GM23248 (cell line): Measurements from ENCODE around the gene COL27A1. TPM values are rescaled to one million over a fixed set of nuclear protein-coding genes. Genes with fewer than 3 reads are reported as not detected.

ENCODE experiments used
- DNase-seq: peaks from one replicate; pipeline ENCODE4 v3.0.0-alpha.2; 2015
- H2AFZ ChIP-seq: fragments of 200-600 bp; sonication (generic); 2 replicates; pipeline ENCODE4 v1.6.1; 2016; ENCODE audit warnings: antibody characterized with exemption
- H3F3A ChIP-seq: fragments of 200-600 bp; sonication (generic); 2 replicates; pipeline ENCODE4 v1.6.1; 2016; ENCODE audit warnings: mild to moderate bottlenecking, antibody characterized with exemption, mixed run types; ENCODE audit not compliant: insufficient read depth
- H3K27ac ChIP-seq: fragments of 200-600 bp; sonication (generic); 2 replicates; pipeline ENCODE4 v1.5.1; 2016; ENCODE audit warnings: mild to moderate bottlenecking
- H3K27me3 ChIP-seq: fragments of 200-600 bp; sonication (generic); replicated peaks from 2 replicates; pipeline ENCODE4 v1.6.1; 2016; ENCODE audit warnings: mild to moderate bottlenecking; ENCODE audit not compliant: insufficient read depth
- H3K36me3 ChIP-seq: fragments of 200-600 bp; sonication (generic); 2 replicates; pipeline ENCODE4 v1.6.1; 2016; ENCODE audit warnings: low read depth, mild to moderate bottlenecking
- H3K4me1 ChIP-seq: fragments of 200-600 bp; sonication (generic); 2 replicates; pipeline ENCODE4 v1.6.1; 2016; ENCODE audit warnings: mild to moderate bottlenecking; ENCODE audit not compliant: insufficient read depth
- H3K4me2 ChIP-seq: fragments of 200-600 bp; sonication (generic); one replicate; pipeline ENCODE4 v1.6.1; 2016; ENCODE audit warnings: mild to moderate bottlenecking; ENCODE audit not compliant: unreplicated experiment
- H3K4me3 ChIP-seq: fragments of 200-600 bp; sonication (generic); 2 replicates; pipeline ENCODE4 v1.5.1; 2016; ENCODE audit warnings: mild to moderate bottlenecking
- H3K79me2 ChIP-seq: fragments of 200-600 bp; sonication (generic); 2 replicates; pipeline ENCODE4 v1.6.1; 2016; ENCODE audit warnings: mild to moderate bottlenecking; ENCODE audit not compliant: insufficient read depth
- H3K9ac ChIP-seq: fragments of 200-600 bp; sonication (generic); 2 replicates; pipeline ENCODE4 v1.6.1; 2016; ENCODE audit warnings: mild to moderate bottlenecking
- H3K9me2 ChIP-seq: fragments of 200-600 bp; sonication (generic); 2 replicates; pipeline ENCODE4 v1.6.1; 2016; ENCODE audit warnings: mixed run types, mild to moderate bottlenecking, moderate library complexity; ENCODE audit not compliant: insufficient read depth
- H3K9me3 ChIP-seq: fragments of 200-600 bp; sonication (generic); one replicate; pipeline ENCODE4 v1.6.1; 2017; ENCODE audit warnings: low read depth
- H4K20me1 ChIP-seq: fragments of 200-600 bp; sonication (generic); 2 replicates; pipeline ENCODE4 v1.6.0; 2016; ENCODE audit not compliant: insufficient read depth
- EZH2 ChIP-seq: fragments of 200-600 bp; sonication (generic); IDR thresholded peaks from 2 replicates; pipeline ENCODE4 v1.6.1; 2018; ENCODE audit warnings: antibody characterized with exemption, mild to moderate bottlenecking; ENCODE audit not compliant: insufficient read depth, poor library complexity, severe bottlenecking
- EZH2phosphoT487 ChIP-seq: fragments of 200-600 bp; sonication (generic); IDR thresholded peaks from 2 replicates; pipeline ENCODE4 v1.6.1; 2018; ENCODE audit warnings: antibody characterized with exemption, moderate library complexity, mild to moderate bottlenecking, low read depth; ENCODE audit not compliant: insufficient read depth
- WGBS, 2 experiments: methylation state at CpG; one replicate each; pipeline ENCODE4 v1.1.6; 2015 to 2017; ENCODE audit warnings: low lambda C conversion rate in 2 of 2, low coverage in 1 of 2; ENCODE audit errors: missing lambda C conversion rate in 2 of 2; 5-methylcytosine and 5-hydroxymethylcytosine counted together
- in situ Hi-C: fragments of 300-500 bp; cut with MboI; formaldehyde crosslinking; loops from 2 replicates; pipeline ENCODE4 v1.15.0; 2020
- polyA plus RNA-seq: library from polyadenylated mRNA; unstranded; fragments of >200 nt; fragmentation: Nextera tagmentation; extraction: Ambion mirVana; gene quantifications from 2 replicates; pipeline ENCODE4 v1.2.1, GENCODE V29; 2016
- total RNA-seq: library from RNA; depleted of rRNA; stranded (reverse); fragments of >200 nt; shearing (Covaris generic); gene quantifications from 2 replicates; pipeline ENCODE4 v1.2.3, GENCODE V29; 2014

The COL27A1 gene
- total and polyA plus RNA-seq, 2 experiments from 2014 or later = 1.6 to 2.3 TPM

DNA sequence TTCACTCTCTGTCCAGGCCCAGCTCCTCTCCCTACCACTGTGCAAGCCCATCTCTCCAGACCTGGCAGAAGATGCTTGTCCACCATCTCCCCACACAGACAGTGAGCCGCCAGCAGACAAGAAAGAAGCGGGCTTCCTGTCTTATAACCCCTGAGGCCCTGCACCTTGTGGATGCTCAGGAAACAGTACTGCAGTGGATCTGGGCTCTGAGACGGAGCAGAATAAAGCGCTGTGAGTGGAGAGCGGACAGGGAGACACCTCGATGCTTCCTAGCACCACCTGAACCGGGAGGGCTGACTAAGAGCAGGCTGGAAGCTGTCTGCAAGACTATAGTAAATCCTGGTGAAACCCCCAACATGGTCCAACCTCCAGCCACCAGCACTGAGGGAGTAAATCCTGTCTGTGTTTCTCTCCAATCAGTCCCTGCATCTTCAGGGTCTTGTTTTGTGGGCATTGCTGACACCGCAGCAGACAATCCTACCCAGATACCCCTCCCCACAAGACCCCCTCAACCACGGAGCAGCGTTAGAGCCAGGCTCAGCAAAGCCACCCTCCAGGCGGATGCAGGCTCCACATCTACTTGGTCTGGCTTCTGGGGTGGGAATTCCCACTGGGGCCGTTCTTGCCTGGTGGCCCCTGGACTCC is 193.0 kb downstream of the COL27A1 start:
- Histone ChIP-seq H3K79me2 (no peaks in the 10 kb centered on the region), H3K36me3 (peaks cover 19% of the 10 kb centered on the region; the same call in 1 of the 2 replicates), H3K27me3 (no peaks in the 10 kb centered on the region), H3K4me1 (peaks cover 18% of the 10 kb centered on the region), H3K9ac (peak overlapping the region; percentile 71), H3F3A (peaks cover 18% of the 10 kb centered on the region), H3K4me2 (no peak overlapping the region), H3K9me2 (no peaks in the 10 kb centered on the region), H4K20me1 (no peaks in the 10 kb centered on the region), H3K4me3 (no peak overlapping the region), H2AFZ (peak overlapping the region; percentile 24; the same call in 1 of the 2 replicates), H3K9me3 (no peaks in the 10 kb centered on the region), H3K27ac (peak overlapping the region; percentile 79)
- in situ Hi-C loops = no loop called here
- no peak for DNase-seq
- TF ChIP-seq EZH2phosphoT487 = no peak
- 82 to 86% methylated on average over 12 of the region's 12 CpGs for WGBS, 2 experiments

DNA sequence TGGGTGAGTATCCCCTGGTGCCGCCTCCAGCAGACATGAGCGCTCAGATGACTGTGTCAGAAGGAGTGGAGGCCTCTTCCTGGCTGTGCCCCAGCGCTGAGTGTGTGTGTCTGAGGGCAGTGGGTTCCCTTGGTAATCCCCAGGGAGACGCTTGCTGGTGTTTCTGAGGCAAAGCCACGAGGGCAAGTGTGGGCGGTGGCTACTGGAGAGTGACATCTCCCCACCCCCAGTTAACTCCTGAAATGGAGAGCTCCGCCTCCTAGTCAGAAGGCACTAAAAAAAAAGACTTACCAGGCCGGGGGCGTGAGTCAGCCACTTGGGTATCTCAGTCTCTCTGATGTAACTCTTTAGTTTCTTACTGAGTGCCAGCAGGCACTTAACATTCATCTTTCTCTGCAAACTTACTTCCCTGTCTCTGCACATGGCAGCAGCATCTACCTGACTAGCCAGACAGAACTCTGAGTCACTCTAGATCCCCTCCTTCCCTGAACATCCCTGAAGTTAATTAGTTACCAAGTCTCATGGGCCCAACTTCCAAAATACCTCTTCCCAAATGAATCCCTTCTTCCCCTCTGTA is 193.7 kb downstream of the COL27A1 start:
- in situ Hi-C loops = no loop called here
- no peak overlapping the region for H3K4me2 ChIP-seq

DNA sequence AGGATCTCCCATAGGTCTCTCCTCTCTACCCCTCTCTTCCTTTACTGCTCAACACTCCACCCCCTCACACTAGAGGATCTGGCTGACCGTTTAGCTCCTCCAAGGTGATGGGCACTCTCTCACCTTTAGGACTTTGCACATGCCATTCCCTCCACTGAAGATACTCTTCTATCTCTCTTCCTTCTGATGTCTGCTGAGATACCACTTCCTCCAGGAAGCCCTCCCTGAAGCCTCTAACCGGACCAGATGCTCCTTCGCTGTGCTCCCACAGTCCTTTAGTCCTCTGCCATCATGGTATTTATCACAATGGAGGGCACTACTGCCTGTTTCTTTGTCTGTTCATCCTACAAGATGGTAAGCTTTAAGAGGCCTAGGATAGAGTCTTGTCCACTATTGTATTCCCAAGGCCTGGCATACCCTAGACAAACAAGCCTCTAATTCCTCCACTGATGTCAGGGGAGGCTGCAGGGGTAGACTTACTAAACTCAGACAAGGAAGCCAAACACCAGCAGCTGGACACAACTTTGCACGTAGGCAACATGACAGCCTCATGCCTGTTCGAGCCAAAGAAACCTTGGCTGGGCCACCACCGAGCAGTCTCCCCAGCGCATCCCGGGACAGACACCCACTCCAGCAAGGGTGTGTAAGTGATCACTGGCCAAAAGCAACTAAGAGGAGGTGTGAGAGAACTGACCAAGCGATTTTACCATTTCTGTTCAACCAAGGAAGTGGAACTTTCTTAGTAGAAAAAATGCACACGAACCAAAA is 194.6 kb downstream of the COL27A1 start:
- Histone ChIP-seq H3K79me2 (no peaks in the 10 kb centered on the region), H3F3A (peaks cover 18% of the 10 kb centered on the region), H4K20me1 (no peaks in the 10 kb centered on the region), H2AFZ (no peak overlapping the region), H3K27me3 (no peaks in the 10 kb centered on the region), H3K4me3 (no peak overlapping the region), H3K9ac (peak overlapping the region; percentile 71; the same call in 1 of the 2 replicates), H3K9me3 (no peaks in the 10 kb centered on the region), H3K4me1 (peaks cover 26% of the 10 kb centered on the region), H3K27ac (peak overlapping the region; percentile 79), H3K9me2 (no peaks in the 10 kb centered on the region), H3K4me2 (no peak overlapping the region), H3K36me3 (peaks cover 17% of the 10 kb centered on the region; the same call in 1 of the 2 replicates)
- in situ Hi-C loops = no loop called here
- 56 to 62% methylated on average over 10 of the region's 10 CpGs for WGBS, 2 experiments
- no peak for TF ChIP-seq EZH2phosphoT487
- no peak for TF ChIP-seq EZH2
- no peak for DNase-seq

More for the DNA sequence above, 193.7 kb downstream of the COL27A1 start:
- Histone ChIP-seq H3K79me2 (no peaks in the 10 kb centered on the region), H3K4me1 (peaks cover 24% of the 10 kb centered on the region), H3F3A (peaks cover 18% of the 10 kb centered on the region), H3K36me3 (peaks cover 21% of the 10 kb centered on the region; the same call in 1 of the 2 replicates), H3K4me3 (no peak overlapping the region), H3K9me2 (no peaks in the 10 kb centered on the region), H4K20me1 (no peaks in the 10 kb centered on the region), H3K27ac (peak overlapping the region; percentile 79), H3K9me3 (no peaks in the 10 kb centered on the region), H3K27me3 (no peaks in the 10 kb centered on the region), H2AFZ (peak overlapping the region; percentile 24; the same call in 1 of the 2 replicates), H3K9ac (peak overlapping the region; percentile 71)
- 7 to 10% methylated on average over 9 of the region's 9 CpGs for WGBS, 2 experiments
- DNase-seq = peak; percentile 99
- no peak for TF ChIP-seq EZH2
- TF ChIP-seq EZH2phosphoT487 = no peak

DNA sequence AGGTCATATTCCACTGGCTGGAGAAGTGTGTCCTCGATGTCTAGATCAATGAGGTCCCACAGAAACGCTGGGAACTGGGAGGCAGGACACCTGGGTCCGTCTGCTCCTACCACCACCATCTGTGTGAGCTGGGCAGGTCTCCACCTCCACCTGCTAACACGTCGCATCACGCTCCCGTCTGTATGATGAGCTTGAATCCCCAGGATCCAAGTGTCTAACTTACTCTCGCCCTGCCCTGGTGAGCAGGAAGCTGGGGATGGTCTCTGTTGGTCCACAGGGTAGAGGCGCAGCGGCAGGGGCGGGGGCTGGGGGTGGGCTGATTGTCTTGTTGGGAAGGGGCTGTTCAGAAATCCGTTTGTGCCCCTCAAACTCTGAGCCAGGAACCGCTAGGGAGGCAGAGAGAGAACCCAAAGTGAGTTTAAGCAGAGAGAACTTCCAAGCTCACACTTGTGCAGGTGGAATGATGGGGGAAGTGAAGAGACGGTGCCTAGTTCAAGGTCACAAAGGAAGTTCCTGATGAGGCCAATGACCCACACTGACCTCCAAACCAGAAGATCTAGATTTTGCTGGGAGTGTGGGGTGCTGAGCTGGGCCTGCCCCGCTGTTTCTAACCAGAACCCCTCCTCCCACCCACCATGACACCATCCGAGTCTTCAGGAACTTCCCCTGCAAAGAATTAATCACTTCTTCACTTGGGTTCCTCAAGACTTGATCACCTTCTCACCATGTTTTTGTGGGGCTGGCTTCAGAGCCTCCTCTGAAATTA is 195.5 kb downstream of the COL27A1 start:
- no peaks in the 10 kb centered on the region for H3K9me2 ChIP-seq
- H3K4me2 ChIP-seq = no peak overlapping the region
- TF ChIP-seq EZH2phosphoT487 = no peak
- TF ChIP-seq EZH2 = no peak
- no peaks in the 10 kb centered on the region for H3K79me2 ChIP-seq
- H3K36me3 ChIP-seq = peaks cover 16% of the 10 kb centered on the region; the same call in 1 of the 2 replicates
- H3K27ac ChIP-seq = no peak overlapping the region
- H3K27me3 ChIP-seq = no peaks in the 10 kb centered on the region
- peaks cover 26% of the 10 kb centered on the region for H3K4me1 ChIP-seq
- H3F3A ChIP-seq = peaks cover 18% of the 10 kb centered on the region
- H3K9me3 ChIP-seq = no peaks in the 10 kb centered on the region
- in situ Hi-C loops = no loop called here
- H4K20me1 ChIP-seq = no peaks in the 10 kb centered on the region
- H2AFZ ChIP-seq = no peak overlapping the region
- H3K4me3 ChIP-seq = no peak overlapping the region
- DNase-seq = no peak
- 91 to 95% methylated on average over 15 to 16 of the region's 16 CpGs for WGBS, 2 experiments
- H3K9ac ChIP-seq = no peak overlapping the region
